Measurements from ENCODE around the gene PPP1R13B. TPM values are rescaled to one million over a fixed set of nuclear protein-coding genes. Genes with fewer than 3 reads are reported as not detected.

Gene PPP1R13B
- total and polyA plus RNA-seq, 7 donors: 8.6 to 26.9 (median 9.9) TPM

DNA sequence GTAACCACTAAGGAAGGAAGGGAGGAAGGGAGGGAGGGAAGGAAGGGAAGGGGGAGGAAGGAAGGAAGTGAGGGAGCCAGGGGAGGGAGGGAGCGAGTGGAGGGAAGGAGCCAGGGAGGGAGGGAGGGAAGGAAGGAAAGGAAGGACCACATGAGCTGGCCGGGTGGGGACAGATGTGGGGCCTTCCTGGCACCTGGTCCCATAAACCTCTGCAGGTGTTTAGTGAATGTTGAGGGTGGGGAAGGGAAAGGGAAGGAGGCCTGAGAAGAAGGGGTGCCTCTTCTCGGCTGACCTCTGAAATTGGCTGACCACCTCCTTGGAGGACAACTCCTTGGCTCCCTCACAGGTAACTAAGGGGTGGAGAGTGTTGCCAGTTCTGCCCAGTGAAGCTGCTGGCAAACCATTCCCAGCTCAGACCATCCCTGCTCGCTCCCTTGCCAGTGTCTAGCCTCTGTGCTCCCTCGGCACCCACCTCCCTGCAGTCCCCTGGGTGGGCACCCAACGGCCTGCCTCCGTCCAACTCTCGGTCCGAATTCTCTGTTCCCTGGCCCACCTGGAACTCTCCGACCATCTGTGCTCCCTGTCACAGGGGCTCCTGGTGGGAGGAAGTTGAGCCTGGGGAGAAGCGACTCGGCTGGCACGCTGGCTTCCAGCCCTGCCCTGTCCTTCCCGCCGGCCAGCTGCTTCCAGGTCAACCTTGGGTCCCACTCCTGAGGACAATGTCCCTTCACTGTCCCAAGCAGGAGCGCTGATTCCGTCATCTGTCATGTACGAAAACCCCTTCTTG, 12.2 kb upstream of the PPP1R13B start:
- DNase-seq: no peak
- WGBS, 2 donors: 82 to 83% methylated on average over 17 to 18 of the region's 18 CpGs
- Histone ChIP-seq H3K4me3 (no peak overlapping the region), H3K27ac (no peak overlapping the region), H3K36me3 (no peaks in the 10 kb centered on the region), H3K9me3 (no peaks in the 10 kb centered on the region), H3K4me1 (no peaks in the 10 kb centered on the region), H3K27me3 (no peaks in the 10 kb centered on the region)
- TF ChIP-seq, protein P1, sequence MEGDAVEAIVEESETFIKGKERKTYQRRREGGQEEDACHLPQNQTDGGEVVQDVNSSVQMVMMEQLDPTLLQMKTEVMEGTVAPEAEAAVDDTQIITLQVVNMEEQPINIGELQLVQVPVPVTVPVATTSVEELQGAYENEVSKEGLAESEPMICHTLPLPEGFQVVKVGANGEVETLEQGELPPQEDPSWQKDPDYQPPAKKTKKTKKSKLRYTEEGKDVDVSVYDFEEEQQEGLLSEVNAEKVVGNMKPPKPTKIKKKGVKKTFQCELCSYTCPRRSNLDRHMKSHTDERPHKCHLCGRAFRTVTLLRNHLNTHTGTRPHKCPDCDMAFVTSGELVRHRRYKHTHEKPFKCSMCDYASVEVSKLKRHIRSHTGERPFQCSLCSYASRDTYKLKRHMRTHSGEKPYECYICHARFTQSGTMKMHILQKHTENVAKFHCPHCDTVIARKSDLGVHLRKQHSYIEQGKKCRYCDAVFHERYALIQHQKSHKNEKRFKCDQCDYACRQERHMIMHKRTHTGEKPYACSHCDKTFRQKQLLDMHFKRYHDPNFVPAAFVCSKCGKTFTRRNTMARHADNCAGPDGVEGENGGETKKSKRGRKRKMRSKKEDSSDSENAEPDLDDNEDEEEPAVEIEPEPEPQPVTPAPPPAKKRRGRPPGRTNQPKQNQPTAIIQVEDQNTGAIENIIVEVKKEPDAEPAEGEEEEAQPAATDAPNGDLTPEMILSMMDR (IDR thresholded peaks at IDR 0.05): no peak
- TF ChIP-seq EP300 (IDR thresholded peaks at IDR 0.05) (no peak), POLR2AphosphoS5 (IDR thresholded peaks at IDR 0.05) (no peak), POLR2A (IDR thresholded peaks at IDR 0.05) (no peak)
- intact Hi-C loops (cut with DNase I): no loop called here

DNA sequence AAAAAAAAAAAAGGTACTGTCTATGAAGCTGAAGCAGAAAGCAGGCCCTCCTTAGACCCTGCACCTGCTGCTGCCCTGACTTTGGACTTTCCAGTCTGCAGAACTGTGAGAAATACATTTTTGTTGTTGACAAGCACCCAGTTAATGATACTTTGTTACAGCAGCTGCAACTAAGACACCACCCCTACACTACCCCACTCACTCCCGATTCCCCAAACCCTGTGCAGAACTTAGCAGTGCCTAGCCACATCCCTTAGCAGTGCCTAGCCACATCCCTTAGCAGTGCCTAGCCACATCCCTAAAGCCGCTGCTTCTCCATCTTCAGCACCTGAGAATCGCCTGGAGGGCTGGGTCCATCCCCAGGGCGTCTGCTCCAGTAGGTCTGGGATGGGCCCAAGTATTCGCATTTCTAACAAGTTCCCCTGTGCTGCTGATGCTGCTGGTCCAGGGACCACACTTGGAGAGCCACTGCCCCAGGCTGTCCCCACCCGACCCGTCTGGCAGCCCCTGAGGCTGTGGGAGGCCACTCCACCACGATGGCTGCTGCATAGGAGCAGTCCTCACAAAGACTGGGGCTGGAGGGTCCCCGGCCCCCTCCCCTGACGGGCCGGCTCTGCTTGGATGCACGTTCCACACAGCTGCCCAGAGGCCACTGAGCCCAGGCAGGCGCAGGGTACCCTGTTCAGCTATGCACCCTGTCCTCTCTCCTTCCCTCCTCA, 10.8 kb upstream of the PPP1R13B start:
- Histone ChIP-seq H3K4me3 (no peak overlapping the region), H3K9me3 (no peaks in the 10 kb centered on the region), H3K36me3 (no peaks in the 10 kb centered on the region), H3K4me1 (no peaks in the 10 kb centered on the region), H3K27me3 (no peaks in the 10 kb centered on the region), H3K27ac (no peak overlapping the region)
- no peak for DNase-seq
- TF ChIP-seq POLR2A (IDR thresholded peaks at IDR 0.05): no peak
- no peak for TF ChIP-seq EP300 (IDR thresholded peaks at IDR 0.05)
- no peak for TF ChIP-seq POLR2AphosphoS5 (IDR thresholded peaks at IDR 0.05)
- TF ChIP-seq, protein P1 (IDR thresholded peaks at IDR 0.05): no peak
- intact Hi-C loops (cut with DNase I): no loop called here
- 87% methylated on average over 13 of the region's 13 CpGs for WGBS, 2 donors

DNA sequence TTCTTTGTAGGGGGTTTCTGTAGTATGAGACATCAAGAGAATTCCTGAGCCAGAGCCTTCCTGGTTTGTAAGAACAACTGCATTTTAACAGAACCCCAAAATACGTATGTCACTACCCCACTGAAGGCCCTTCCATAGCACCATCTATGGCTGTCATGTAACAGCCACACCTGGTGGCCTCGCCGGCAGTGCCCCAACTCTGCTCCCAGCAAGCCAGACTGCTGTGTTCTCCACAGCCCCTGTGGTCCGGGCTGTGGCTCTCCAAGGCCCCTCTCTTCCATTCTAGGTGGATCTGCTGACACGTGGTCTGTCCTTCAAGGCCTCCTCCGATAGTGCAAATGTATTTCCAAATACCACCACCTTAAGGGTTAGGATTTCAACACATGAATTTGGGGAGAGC, 9.9 kb upstream of the PPP1R13B start:
- intact Hi-C loops (cut with DNase I): no loop called here
- H3K36me3 ChIP-seq: no peaks in the 10 kb centered on the region
- no peak overlapping the region for H3K4me3 ChIP-seq
- no peaks in the 10 kb centered on the region for H3K4me1 ChIP-seq
- H3K27ac ChIP-seq: no peak overlapping the region
- no peaks in the 10 kb centered on the region for H3K9me3 ChIP-seq
- no peak for DNase-seq
- no peaks in the 10 kb centered on the region for H3K27me3 ChIP-seq
- 77 to 89% methylated on average over 6 of the region's 6 CpGs for WGBS, 2 donors
- TF ChIP-seq POLR2AphosphoS5 (IDR thresholded peaks at IDR 0.05) (no peak), EP300 (IDR thresholded peaks at IDR 0.05) (no peak), POLR2A (IDR thresholded peaks at IDR 0.05) (no peak)
- TF ChIP-seq, protein P1 (IDR thresholded peaks at IDR 0.05): no peak

GRCh38 chr14:103856607-103857006, 9.2 kb upstream of the PPP1R13B start:
- no peaks in the 10 kb centered on the region for H3K36me3 ChIP-seq
- no peaks in the 10 kb centered on the region for H3K27me3 ChIP-seq
- intact Hi-C loops (cut with DNase I): no loop called here
- no peak overlapping the region for H3K4me3 ChIP-seq
- 74 to 81% methylated on average over 7 of the region's 7 CpGs for WGBS, 2 donors
- no peak for TF ChIP-seq POLR2A (IDR thresholded peaks at IDR 0.05)
- no peak for TF ChIP-seq EP300 (IDR thresholded peaks at IDR 0.05)
- TF ChIP-seq POLR2AphosphoS5 (IDR thresholded peaks at IDR 0.05): no peak
- TF ChIP-seq, protein P1 (IDR thresholded peaks at IDR 0.05): no peak
- no peak for DNase-seq
- no peaks in the 10 kb centered on the region for H3K9me3 ChIP-seq
- H3K4me1 ChIP-seq: no peaks in the 10 kb centered on the region
- H3K27ac ChIP-seq: no peak overlapping the region
